Measurements from ENCODE around the gene SH2D2A. TPM values are rescaled to one million over a fixed set of nuclear protein-coding genes. Genes with fewer than 3 reads are reported as not detected.

Gene SH2D2A
- total RNA-seq, 1 donor from 2014 or later = 96.1 TPM

GRCh38 chr1:156804572-156805243 lies 11.9 kb downstream of the SH2D2A start:
- intact Hi-C loops (cut with micrococcal nuclease) = no loop called here

- intact Hi-C loops (cut with micrococcal nuclease) = no loop called here
Measured at GRCh38 chr1:156804026-156804425, 12.6 kb downstream of the SH2D2A start.

DNA sequence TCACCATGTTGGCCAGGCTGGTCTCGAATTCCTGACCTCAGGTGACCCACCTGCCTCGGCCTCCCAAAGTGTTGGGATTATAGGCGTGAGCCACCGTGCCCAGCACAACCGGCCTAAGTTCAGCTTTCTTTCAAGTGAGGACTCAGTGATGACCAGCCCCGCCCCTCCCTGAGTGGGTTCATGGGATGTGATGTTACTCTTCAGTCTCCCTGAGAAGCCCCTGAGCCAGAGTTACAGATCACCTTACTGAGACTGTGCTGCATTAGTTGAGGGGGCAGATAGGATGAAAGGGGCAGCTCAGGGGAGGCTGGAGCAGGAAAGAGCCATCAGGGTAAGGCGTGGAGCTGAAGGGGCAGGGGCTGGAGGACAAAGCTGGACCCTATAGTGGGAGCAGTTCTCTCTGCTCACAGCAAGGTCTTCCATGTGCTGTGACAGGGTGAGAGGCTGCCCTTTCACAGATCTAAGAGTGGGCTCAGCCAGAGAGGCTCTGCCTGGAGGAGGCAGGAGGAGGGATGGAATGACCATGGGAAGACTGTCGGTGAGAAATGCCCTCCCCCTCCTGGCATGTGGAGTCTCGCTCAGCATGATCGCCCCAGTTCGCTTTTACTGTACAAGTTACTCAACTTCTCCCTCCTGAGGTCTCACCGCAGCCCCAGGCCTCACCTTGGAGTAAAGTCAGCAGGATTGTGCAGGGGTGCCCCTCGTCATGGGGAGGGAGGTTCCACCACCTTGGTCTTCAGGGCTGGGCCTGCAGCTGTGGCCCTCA lies 13.4 kb downstream of the SH2D2A start:
- intact Hi-C loops (cut with micrococcal nuclease) = no loop called here

DNA sequence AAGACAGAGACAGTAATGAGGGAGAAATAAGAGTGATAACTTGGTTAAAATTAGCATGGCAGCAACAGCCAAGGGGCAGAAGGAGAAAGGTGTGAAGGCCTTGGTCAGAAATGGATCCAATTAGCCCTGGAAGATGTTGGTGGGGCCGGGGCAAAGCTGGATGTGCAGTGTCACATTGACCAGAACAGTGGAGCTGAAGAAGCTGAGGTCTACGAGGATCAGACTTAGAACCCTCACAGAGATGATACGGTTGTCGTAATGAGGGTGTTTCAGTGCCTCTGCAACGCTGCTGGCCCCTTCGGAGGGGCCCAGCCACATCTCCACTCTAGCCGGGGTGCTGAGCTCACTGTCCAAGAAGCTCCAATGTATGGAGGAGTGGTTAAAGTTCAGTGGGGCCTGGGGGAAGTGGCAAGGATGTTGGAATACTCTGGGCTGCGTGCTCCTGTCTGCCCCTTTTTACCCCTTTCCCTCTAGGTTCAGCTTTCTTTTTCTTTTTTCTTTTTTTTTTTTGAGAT lies 14.2 kb downstream of the SH2D2A start:
- intact Hi-C loops (cut with micrococcal nuclease) = no loop called here

DNA sequence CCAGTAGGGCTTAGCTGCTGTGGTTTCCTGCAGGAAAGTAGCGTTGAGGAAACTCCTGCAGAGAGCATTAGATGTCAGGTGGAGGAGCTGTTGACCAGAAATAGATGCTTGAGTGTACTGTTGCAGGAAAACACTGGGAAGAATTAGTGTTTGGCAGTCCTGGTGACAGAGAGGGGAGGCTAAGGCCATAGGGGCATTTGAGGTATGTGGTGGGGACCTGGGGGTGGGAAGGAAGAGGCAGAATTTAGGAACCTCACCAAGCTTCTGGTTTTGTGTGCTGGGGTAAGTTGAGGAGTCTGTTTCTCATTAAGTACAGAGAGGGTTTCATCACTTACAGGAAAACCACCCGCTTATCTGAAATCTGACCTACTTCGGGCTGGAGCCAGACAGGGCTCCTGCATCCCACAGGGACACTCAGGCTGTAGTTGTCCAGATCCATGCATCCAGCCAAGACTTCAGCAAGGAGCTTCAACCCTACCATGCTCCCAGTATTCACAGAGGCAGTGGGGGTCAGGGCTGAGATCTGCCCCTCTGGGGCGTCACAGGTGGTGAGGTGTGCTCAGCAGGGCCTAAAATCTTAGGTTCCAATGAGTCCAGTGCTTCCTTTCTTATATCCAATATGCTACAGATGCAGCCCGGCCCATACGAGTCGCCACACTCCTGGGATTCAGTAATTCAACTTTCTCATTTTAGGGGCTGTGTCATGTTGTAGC lies 15.1 kb downstream of the SH2D2A start:
- intact Hi-C loops (cut with micrococcal nuclease) = loop anchor here (2.0 kb wide), 1 partner anchor 15 kb away; the partner anchor contains the start of gene SH2D2A

DNA sequence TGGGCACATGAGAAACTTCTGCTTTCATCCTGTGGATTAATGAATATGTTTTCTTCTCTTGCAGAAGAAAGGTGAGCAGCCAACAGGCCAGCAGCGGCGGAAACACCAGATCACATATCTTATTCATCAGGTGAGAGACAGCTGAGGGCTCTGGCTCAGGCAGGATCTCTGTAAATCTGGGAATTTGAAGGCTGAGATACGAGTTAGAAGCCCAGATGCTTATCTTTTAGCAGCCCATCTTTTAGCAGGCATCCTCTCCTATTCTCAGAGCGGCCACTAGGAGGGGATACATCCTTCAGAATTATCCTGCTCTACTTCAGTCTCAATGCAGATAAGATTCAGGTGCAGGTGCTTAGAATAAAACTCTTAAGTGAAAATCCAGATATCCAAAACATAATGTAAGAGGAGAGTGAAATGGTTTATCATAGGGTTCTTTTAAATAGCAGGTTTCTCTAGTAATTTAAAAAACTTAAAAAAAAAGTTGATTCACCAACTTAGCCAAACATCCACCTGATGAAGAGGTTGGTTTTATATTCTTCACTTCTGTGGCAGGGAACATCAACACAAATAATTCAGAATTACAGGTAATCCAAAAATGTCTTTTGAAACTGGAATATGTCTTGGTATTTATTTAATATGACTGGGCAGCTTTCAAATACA lies 19.3 kb downstream of the SH2D2A start:
- intact Hi-C loops (cut with micrococcal nuclease) = loop anchor here (1.0 kb wide), 2 partner anchors 63 to 93 kb away; partner anchors contain the start of gene NTRK1

DNA sequence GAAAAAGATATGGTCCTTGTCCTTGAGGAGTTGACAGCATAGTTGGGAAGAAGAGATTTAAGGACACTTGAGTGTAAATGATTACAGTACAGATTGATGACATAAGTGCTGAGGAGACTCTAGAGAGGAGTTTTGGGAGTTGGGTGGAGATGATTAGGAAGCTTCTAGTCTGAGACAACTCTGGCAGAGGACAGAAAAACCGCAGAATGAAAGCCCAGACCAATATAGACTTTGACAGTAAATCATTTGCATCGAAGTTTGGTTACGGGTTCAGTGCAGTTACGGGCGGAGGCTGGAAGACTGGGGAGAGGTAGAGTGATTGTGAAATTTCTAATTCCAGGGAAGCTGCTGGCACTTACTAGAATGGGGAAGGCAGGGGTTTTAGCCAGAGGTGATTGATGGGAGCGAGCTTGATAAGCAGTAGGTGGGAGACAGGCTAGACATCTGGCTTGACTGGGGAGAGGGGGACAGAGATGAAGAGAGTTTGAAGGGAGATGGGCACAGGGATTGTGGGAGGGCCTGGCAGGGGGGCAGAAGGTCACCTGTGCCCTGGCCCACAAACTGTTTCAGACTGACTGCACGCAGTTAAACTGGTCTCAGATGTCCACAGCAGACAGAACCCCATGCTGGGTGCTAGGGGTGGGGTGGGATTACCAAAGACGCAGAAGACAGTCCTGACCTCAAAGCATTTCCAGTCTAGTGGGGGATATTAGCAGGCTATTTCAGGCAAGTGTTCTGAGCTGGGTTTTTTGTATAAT lies 20.1 kb downstream of the SH2D2A start:
- intact Hi-C loops (cut with micrococcal nuclease) = loop anchor here (1.0 kb wide), 2 partner anchors 64 to 94 kb away; partner anchors contain the start of gene NTRK1

- intact Hi-C loops (cut with micrococcal nuclease) = no loop called here
Measured at GRCh38 chr1:156795787-156796186, 20.9 kb downstream of the SH2D2A start.

DNA sequence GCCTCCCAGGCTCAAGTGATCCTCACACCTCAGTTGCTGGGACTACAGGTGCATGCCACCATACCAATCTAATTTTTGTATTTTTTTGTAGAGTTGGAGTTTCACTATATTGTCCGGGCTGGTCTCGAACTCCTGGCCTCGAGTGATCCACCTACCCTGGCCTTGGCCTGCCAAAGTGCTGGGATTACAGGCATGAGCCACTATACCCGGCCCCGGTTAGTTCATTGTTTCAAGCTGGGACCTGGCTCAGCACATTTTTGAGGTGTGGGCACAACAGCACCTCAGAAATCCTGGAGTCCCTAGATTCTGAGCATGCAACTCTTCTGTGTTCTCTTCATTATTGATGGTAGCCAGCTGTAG lies 21.3 kb downstream of the SH2D2A start:
- intact Hi-C loops (cut with micrococcal nuclease) = no loop called here

GRCh38 chr1:156794506-156795373 lies 21.9 kb downstream of the SH2D2A start:
- intact Hi-C loops (cut with micrococcal nuclease) = no loop called here

GRCh38 chr1:156789621-156790318 lies 26.9 kb downstream of the SH2D2A start:
- intact Hi-C loops (cut with micrococcal nuclease) = no loop called here

DNA sequence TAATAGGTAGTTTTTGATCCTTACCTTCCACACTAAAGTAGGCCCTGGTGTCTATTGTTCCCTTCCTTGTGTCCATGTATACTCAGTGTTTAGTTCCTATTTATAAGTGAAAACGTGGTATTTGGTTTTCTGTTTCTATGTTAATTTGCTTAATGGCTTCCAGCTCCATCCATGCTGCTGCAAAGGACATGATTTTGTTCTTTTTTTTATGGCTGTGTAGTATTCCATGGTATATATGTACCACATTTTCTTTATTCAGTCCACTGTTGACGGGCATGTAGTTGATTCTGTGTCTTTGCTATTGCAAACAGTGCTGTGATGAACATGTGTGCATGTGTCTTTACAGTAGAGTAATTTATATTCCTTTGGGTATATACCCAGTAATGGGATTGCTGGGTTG lies 28.5 kb downstream of the SH2D2A start:
- intact Hi-C loops (cut with micrococcal nuclease) = no loop called here

DNA sequence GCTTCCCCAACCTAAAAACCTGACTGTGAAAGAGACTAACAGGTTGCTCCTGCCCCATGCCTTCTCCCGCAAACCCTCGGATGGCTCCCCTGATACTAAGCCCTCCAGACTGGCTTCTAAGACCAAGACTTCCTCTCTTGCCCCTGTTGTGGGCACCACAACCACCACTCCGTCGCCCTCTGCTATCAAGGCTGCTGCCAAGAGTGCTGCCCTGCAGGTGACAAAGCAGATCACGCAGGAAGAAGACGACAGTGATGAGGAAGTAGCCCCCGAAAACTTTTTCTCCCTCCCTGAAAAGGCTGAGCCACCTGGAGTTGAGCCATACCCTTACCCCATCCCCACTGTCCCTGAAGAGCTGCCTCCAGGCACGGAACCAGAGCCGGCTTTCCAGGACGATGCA lies 30.0 kb downstream of the SH2D2A start:
- intact Hi-C loops (cut with micrococcal nuclease) = no loop called here

- intact Hi-C loops (cut with micrococcal nuclease) = no loop called here
Measured at GRCh38 chr1:156785458-156785857, 31.2 kb downstream of the SH2D2A start.

- intact Hi-C loops (cut with micrococcal nuclease) = no loop called here
Measured at GRCh38 chr1:156781585-156782186, 35.0 kb downstream of the SH2D2A start.

GRCh38 chr1:156777573-156777972 lies 39.1 kb downstream of the SH2D2A start:
- intact Hi-C loops (cut with micrococcal nuclease) = no loop called here

- intact Hi-C loops (cut with micrococcal nuclease) = no loop called here
Measured at GRCh38 chr1:156776942-156777341, 39.7 kb downstream of the SH2D2A start.

- intact Hi-C loops (cut with micrococcal nuclease) = no loop called here
Measured at GRCh38 chr1:156775799-156776198, 40.8 kb downstream of the SH2D2A start.

DNA sequence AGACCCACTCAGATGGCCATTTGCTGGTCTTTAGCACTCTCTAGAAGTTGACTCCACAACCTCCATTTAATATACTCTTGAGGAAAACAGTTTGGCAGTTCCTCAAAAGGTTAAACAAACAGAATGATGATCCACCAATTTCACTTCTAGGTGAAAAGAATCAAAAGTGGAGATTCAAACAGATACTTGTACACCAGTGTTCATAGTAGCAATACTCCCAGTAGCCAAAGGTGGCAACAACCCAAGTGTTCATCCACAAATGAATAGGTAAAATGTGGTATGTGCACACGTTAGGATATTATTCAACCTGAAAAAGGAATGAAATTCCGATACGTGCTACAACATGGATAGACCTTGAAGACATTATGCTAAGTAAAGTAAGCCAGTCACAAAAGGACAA lies 43.0 kb downstream of the SH2D2A start:
- intact Hi-C loops (cut with micrococcal nuclease) = no loop called here
